ENCODE measurements around the gene WDR1.
A peak's percentile ranks its signal among the peaks of the same experiment; 100 is the strongest.

WDR1 gene

GRCh38 chr4:10121568-10122208 is 5.1 kb upstream of the WDR1 start:
- Histone ChIP-seq H3K9me3 (ENCODE audit: control insufficient read depth, low read length) (no peaks in the 10 kb centered on the region), H3K27me3 (replicated peaks; ENCODE audit: control insufficient read depth, insufficient read depth, low read length, poor library complexity, severe bottlenecking) (no peaks in the 10 kb centered on the region), H3K4me3 (ENCODE audit: insufficient read depth, low read depth, low read length, poor library complexity, severe bottlenecking) (no peak overlapping the region), H3K4me1 (ENCODE audit: control insufficient read depth, insufficient read depth, low read length, poor library complexity, severe bottlenecking) (peaks cover 6% of the 10 kb centered on the region), H3K27ac (ENCODE audit: insufficient read depth, low read length, poor library complexity, severe bottlenecking) (no peak overlapping the region), H3K36me3 (ENCODE audit: control insufficient read depth, insufficient read depth, low read length) (no peaks in the 10 kb centered on the region)
- no peak for DNase-seq

GRCh38 chr4:10120943-10121567 is 4.5 kb upstream of the WDR1 start:
- Histone ChIP-seq H3K4me3 (ENCODE audit: insufficient read depth, low read depth, low read length, poor library complexity, severe bottlenecking) (no peak overlapping the region), H3K27me3 (replicated peaks; ENCODE audit: control insufficient read depth, insufficient read depth, low read length, poor library complexity, severe bottlenecking) (no peaks in the 10 kb centered on the region), H3K4me1 (ENCODE audit: control insufficient read depth, insufficient read depth, low read length, poor library complexity, severe bottlenecking) (peaks cover 6% of the 10 kb centered on the region), H3K36me3 (ENCODE audit: control insufficient read depth, insufficient read depth, low read length) (no peaks in the 10 kb centered on the region), H3K9me3 (ENCODE audit: control insufficient read depth, low read length) (no peaks in the 10 kb centered on the region), H3K27ac (ENCODE audit: insufficient read depth, low read length, poor library complexity, severe bottlenecking) (no peak overlapping the region)
- DNase-seq: no peak

- no peaks in the 10 kb centered on the region for H3K9me3 ChIP-seq (ENCODE audit: control insufficient read depth, low read length)
- H3K27me3 ChIP-seq (replicated peaks; ENCODE audit: control insufficient read depth, insufficient read depth, low read length, poor library complexity, severe bottlenecking): no peaks in the 10 kb centered on the region
- peaks cover 7% of the 10 kb centered on the region for H3K36me3 ChIP-seq (ENCODE audit: control insufficient read depth, insufficient read depth, low read length)
- H3K4me3 ChIP-seq (ENCODE audit: insufficient read depth, low read depth, low read length, poor library complexity, severe bottlenecking): no peak overlapping the region
- DNase-seq: no peak
- peaks cover 17% of the 10 kb centered on the region for H3K4me1 ChIP-seq (ENCODE audit: control insufficient read depth, insufficient read depth, low read length, poor library complexity, severe bottlenecking)
- no peak overlapping the region for H3K27ac ChIP-seq (ENCODE audit: insufficient read depth, low read length, poor library complexity, severe bottlenecking)
Observed at GRCh38 chr4:10119773-10120172, 3.2 kb upstream of the WDR1 start.

- Histone ChIP-seq H3K4me3 (ENCODE audit: insufficient read depth, low read depth, low read length, poor library complexity, severe bottlenecking) (no peak overlapping the region), H3K36me3 (ENCODE audit: control insufficient read depth, insufficient read depth, low read length) (peaks cover 12% of the 10 kb centered on the region), H3K9me3 (ENCODE audit: control insufficient read depth, low read length) (no peaks in the 10 kb centered on the region), H3K27ac (ENCODE audit: insufficient read depth, low read length, poor library complexity, severe bottlenecking) (no peak overlapping the region), H3K27me3 (replicated peaks; ENCODE audit: control insufficient read depth, insufficient read depth, low read length, poor library complexity, severe bottlenecking) (no peaks in the 10 kb centered on the region), H3K4me1 (ENCODE audit: control insufficient read depth, insufficient read depth, low read length, poor library complexity, severe bottlenecking) (peaks cover 21% of the 10 kb centered on the region)
- DNase-seq: no peak
Observed at GRCh38 chr4:10119278-10119677, 2.7 kb upstream of the WDR1 start.

GRCh38 chr4:10118048-10119004 is 1.7 kb upstream of the WDR1 start:
- no peak for DNase-seq
- Histone ChIP-seq H3K9me3 (ENCODE audit: control insufficient read depth, low read length) (no peaks in the 10 kb centered on the region), H3K27me3 (replicated peaks; ENCODE audit: control insufficient read depth, insufficient read depth, low read length, poor library complexity, severe bottlenecking) (no peaks in the 10 kb centered on the region), H3K4me1 (ENCODE audit: control insufficient read depth, insufficient read depth, low read length, poor library complexity, severe bottlenecking) (peaks cover 28% of the 10 kb centered on the region), H3K4me3 (ENCODE audit: insufficient read depth, low read depth, low read length, poor library complexity, severe bottlenecking) (peak overlapping the region; percentile 69), H3K27ac (ENCODE audit: insufficient read depth, low read length, poor library complexity, severe bottlenecking) (peak overlapping the region; percentile 95), H3K36me3 (ENCODE audit: control insufficient read depth, insufficient read depth, low read length) (peaks cover 21% of the 10 kb centered on the region)

- Histone ChIP-seq H3K27me3 (replicated peaks; ENCODE audit: control insufficient read depth, insufficient read depth, low read length, poor library complexity, severe bottlenecking) (no peaks in the 10 kb centered on the region), H3K27ac (ENCODE audit: insufficient read depth, low read length, poor library complexity, severe bottlenecking) (peak overlapping the region; percentile 95), H3K4me1 (ENCODE audit: control insufficient read depth, insufficient read depth, low read length, poor library complexity, severe bottlenecking) (peaks cover 32% of the 10 kb centered on the region), H3K36me3 (ENCODE audit: control insufficient read depth, insufficient read depth, low read length) (peaks cover 30% of the 10 kb centered on the region), H3K9me3 (ENCODE audit: control insufficient read depth, low read length) (no peaks in the 10 kb centered on the region), H3K4me3 (ENCODE audit: insufficient read depth, low read depth, low read length, poor library complexity, severe bottlenecking) (peak overlapping the region; percentile 69)
- peak in 1 of 3 donors; percentile 36 for DNase-seq
Observed at GRCh38 chr4:10117359-10118047, 904 bp upstream of the WDR1 start.

- peak; percentile 63 to 67 (median 65) for DNase-seq
- peaks cover 47% of the 10 kb centered on the region for H3K4me1 ChIP-seq (ENCODE audit: control insufficient read depth, insufficient read depth, low read length, poor library complexity, severe bottlenecking)
- H3K27ac ChIP-seq (ENCODE audit: insufficient read depth, low read length, poor library complexity, severe bottlenecking): peak overlapping the region; percentile 95
- no peaks in the 10 kb centered on the region for H3K9me3 ChIP-seq (ENCODE audit: control insufficient read depth, low read length)
- H3K36me3 ChIP-seq (ENCODE audit: control insufficient read depth, insufficient read depth, low read length): peaks cover 43% of the 10 kb centered on the region
- H3K4me3 ChIP-seq (ENCODE audit: insufficient read depth, low read depth, low read length, poor library complexity, severe bottlenecking): peak overlapping the region; percentile 74
- H3K27me3 ChIP-seq (replicated peaks; ENCODE audit: control insufficient read depth, insufficient read depth, low read length, poor library complexity, severe bottlenecking): no peaks in the 10 kb centered on the region
Observed at GRCh38 chr4:10115797-10116568, 616 bp downstream of the WDR1 start.

- H3K4me1 ChIP-seq (ENCODE audit: control insufficient read depth, insufficient read depth, low read length, poor library complexity, severe bottlenecking): peaks cover 53% of the 10 kb centered on the region
- H3K27me3 ChIP-seq (replicated peaks; ENCODE audit: control insufficient read depth, insufficient read depth, low read length, poor library complexity, severe bottlenecking): no peaks in the 10 kb centered on the region
- H3K36me3 ChIP-seq (ENCODE audit: control insufficient read depth, insufficient read depth, low read length): peaks cover 49% of the 10 kb centered on the region
- H3K9me3 ChIP-seq (ENCODE audit: control insufficient read depth, low read length): no peaks in the 10 kb centered on the region
- peak overlapping the region; percentile 95 for H3K27ac ChIP-seq (ENCODE audit: insufficient read depth, low read length, poor library complexity, severe bottlenecking)
- DNase-seq: no peak
- H3K4me3 ChIP-seq (ENCODE audit: insufficient read depth, low read depth, low read length, poor library complexity, severe bottlenecking): peak overlapping the region; percentile 74
Observed at GRCh38 chr4:10115271-10115796, 1.3 kb downstream of the WDR1 start.

- peaks cover 53% of the 10 kb centered on the region for H3K36me3 ChIP-seq (ENCODE audit: control insufficient read depth, insufficient read depth, low read length)
- DNase-seq: no peak
- H3K9me3 ChIP-seq (ENCODE audit: control insufficient read depth, low read length): no peaks in the 10 kb centered on the region
- peaks cover 60% of the 10 kb centered on the region for H3K4me1 ChIP-seq (ENCODE audit: control insufficient read depth, insufficient read depth, low read length, poor library complexity, severe bottlenecking)
- no peaks in the 10 kb centered on the region for H3K27me3 ChIP-seq (replicated peaks; ENCODE audit: control insufficient read depth, insufficient read depth, low read length, poor library complexity, severe bottlenecking)
- H3K4me3 ChIP-seq (ENCODE audit: insufficient read depth, low read depth, low read length, poor library complexity, severe bottlenecking): peak overlapping the region; percentile 74
- H3K27ac ChIP-seq (ENCODE audit: insufficient read depth, low read length, poor library complexity, severe bottlenecking): peak overlapping the region; percentile 95
Observed at GRCh38 chr4:10114607-10115006, 2.0 kb downstream of the WDR1 start.
